Measurements from ENCODE around the gene NDFIP1.

Gene NDFIP1

DNA sequence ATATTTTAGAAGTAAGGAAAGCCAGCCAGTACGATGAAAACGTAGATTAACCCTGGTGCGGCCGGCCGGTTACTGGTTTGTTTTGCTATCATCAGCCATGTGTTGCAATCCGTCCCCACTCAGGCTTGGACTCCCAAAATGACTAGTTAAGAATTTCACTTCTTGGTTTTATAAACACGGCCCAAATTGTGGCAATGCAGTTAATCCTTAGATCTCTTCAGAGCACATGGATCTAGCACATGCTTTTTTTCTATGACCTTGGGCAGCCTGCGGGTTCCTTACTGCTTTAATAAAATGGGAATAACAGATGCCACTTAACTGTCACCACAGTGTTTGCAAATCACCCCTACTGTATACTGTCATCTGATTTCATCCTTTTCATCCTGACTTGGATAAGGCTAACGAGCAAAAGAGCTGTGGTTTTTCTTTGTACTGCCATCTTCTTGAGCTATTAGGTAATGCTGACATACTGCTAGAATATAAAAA lies 1.5 kb downstream of the NDFIP1 start:
- TF ChIP-seq, protein P1, sequence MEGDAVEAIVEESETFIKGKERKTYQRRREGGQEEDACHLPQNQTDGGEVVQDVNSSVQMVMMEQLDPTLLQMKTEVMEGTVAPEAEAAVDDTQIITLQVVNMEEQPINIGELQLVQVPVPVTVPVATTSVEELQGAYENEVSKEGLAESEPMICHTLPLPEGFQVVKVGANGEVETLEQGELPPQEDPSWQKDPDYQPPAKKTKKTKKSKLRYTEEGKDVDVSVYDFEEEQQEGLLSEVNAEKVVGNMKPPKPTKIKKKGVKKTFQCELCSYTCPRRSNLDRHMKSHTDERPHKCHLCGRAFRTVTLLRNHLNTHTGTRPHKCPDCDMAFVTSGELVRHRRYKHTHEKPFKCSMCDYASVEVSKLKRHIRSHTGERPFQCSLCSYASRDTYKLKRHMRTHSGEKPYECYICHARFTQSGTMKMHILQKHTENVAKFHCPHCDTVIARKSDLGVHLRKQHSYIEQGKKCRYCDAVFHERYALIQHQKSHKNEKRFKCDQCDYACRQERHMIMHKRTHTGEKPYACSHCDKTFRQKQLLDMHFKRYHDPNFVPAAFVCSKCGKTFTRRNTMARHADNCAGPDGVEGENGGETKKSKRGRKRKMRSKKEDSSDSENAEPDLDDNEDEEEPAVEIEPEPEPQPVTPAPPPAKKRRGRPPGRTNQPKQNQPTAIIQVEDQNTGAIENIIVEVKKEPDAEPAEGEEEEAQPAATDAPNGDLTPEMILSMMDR (IDR thresholded peaks at IDR 0.05; ENCODE audit: insufficient read depth, low read length, missing control alignments): no peak
- H3K4me3 ChIP-seq (ENCODE audit: low read depth, low read length): peak overlapping the region; percentile 74
- CTCF ChIA-PET: interaction anchor here (0.8 to 2.2 kb wide), 7 partner anchors 33 to 418 kb away, joined by 3 to 14 read pairs (median 4); partner anchors contain the start of gene GNPDA1
- POLR2A ChIA-PET: interaction anchor here (0.7 to 1.8 kb wide), 3 partner anchors 97 to 781 kb away, joined by 3 to 5 read pairs (median 3); partner anchors contain the start of genes GNPDA1 and RNF14
- DNase-seq (ENCODE audit: low read depth, low spot score): no peak

DNA sequence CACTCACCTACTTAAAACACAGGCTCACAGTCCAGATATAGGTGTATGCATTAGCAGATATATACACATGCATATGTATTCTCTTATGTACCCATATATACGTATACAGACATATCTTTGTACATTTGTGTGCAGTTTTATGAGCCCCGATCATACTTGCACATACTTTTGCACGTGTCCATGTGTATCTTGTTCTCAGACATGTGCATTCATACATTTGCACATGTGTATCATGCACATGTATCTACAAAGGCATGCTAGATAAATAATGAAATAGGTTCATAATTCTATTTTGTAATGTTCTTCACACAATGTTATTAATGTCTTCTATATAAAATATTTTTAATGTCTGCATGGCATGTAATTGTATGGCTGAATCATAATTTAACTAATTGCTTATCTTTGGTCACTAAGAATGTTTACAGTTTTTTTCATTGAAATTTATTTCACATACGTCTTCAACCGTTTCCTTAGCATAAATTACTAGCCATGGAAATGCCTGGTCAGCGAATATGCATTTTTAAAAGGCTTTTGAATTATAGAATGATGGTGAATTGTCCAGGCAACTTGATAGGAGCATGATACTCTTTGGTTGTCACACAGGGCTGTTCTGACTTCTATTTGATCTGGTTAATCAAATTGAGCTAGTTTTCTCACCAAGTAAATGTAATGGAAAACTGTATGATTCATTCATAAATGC lies 2.6 kb downstream of the NDFIP1 start:
- DNase-seq (ENCODE audit: low read depth, low spot score): no peak
- ChIA-PET CTCF (interaction anchor here (1.0 to 2.2 kb wide), 6 partner anchors 12 to 419 kb away, joined by 3 to 14 read pairs (median 5); partner anchors contain the start of gene GNPDA1), POLR2A (no interaction called here)
- no peak overlapping the region for H3K4me3 ChIP-seq (ENCODE audit: low read depth, low read length)
- TF ChIP-seq, protein P1 (IDR thresholded peaks at IDR 0.05; ENCODE audit: insufficient read depth, low read length, missing control alignments): no peak

DNA sequence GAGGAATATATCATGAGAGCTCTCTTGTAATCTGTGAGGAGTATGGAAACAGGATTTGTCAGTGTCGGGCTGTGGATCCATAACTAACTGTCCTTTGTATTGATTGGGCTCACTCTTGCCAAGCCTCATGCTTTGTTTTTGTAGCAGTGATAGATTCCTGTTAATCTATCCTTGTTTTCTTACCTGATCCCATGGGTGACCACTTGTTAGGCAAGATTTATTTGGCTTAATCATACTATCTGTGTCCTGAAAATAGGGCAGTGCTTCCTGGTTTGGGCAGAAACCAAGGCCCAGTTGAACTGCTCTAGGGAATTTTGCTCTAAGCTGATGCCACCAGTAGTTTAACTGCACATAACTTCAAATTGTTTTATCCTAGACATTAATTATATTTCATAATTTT lies 6.1 kb downstream of the NDFIP1 start:
- H3K4me3 ChIP-seq (ENCODE audit: low read depth, low read length): no peak overlapping the region
- TF ChIP-seq, protein P1 (IDR thresholded peaks at IDR 0.05; ENCODE audit: insufficient read depth, low read length, missing control alignments): no peak
- DNase-seq (ENCODE audit: low read depth, low spot score): no peak
- POLR2A ChIA-PET: no interaction called here
- CTCF ChIA-PET: interaction anchor here (0.8 to 1.8 kb wide), 2 partner anchors 31 to 103 kb away, joined by 3 to 5 read pairs; no protein-coding TSS in a partner anchor

DNA sequence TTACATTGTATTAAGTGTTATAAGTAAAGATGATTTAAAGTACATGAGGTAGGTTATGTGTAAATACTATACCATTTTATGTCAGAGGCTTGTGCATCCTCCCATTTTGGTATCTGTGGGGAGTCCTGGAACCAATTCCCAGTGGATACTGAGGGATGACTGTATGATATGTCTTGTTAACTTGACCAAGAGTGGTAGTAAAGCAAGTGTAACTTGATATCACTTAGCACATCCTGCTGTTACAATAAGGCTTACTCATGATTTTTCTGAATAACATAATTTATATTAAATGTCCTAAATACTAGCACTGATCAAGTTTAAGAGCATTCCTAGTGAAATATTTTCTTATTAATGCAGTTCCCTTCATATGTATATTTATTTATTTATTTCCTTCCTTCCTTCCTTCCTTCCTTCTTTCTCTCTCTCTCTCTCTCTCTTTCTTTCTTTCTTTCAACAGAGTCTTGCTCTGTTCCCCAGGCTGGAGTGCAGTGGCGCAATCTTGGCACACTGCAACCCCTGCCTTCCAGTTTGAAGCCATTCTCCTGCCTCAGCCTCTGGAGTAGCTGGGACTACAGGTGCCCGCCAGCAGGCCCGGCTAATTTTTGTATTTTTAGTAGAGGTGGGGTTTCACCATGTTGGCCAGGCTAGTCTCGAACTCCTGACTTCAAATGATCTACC lies 7.5 kb downstream of the NDFIP1 start:
- no peak overlapping the region for H3K4me3 ChIP-seq (ENCODE audit: low read depth, low read length)
- POLR2A ChIA-PET: no interaction called here
- TF ChIP-seq, protein P1 (IDR thresholded peaks at IDR 0.05; ENCODE audit: insufficient read depth, low read length, missing control alignments): no peak
- CTCF ChIA-PET: interaction anchor here (0.8 to 1.8 kb wide), 2 partner anchors 30 to 126 kb away, joined by 3 to 5 read pairs; no protein-coding TSS in a partner anchor
- DNase-seq (ENCODE audit: low read depth, low spot score): no peak

GRCh38 chr5:142117579-142118151 lies 9.1 kb downstream of the NDFIP1 start:
- H3K4me3 ChIP-seq (ENCODE audit: low read depth, low read length): no peak overlapping the region

More at GRCh38 chr5:142117579-142118151, 9.1 kb downstream of the NDFIP1 start:
- ChIA-PET POLR2A (no interaction called here), CTCF (interaction anchor here (0.9 to 1.6 kb wide), 3 partner anchors 10 to 106 kb away, joined by 3 to 4 read pairs (median 3); no protein-coding TSS in a partner anchor)
- no peak for DNase-seq (ENCODE audit: low read depth, low spot score)
- TF ChIP-seq, protein P1 (IDR thresholded peaks at IDR 0.05; ENCODE audit: insufficient read depth, low read length, missing control alignments): no peak
